Renal cortex interstitium (tissue), 11 donors: Measurements from ENCODE around the gene ORAI2. TPM values are rescaled to one million over a fixed set of nuclear protein-coding genes. Genes with fewer than 3 reads are reported as not detected.
"Not testable (repeated sequence)": the region's sequence is repeated elsewhere in the genome, so short reads cannot be mapped to it uniquely, and the experiment has no call there.

Experiments used
- DNase-seq, 11 donors: peaks; one replicate each; pipeline ENCODE4 v3.0.0-alpha.2; 2013; ENCODE audit warnings: low read depth in 9 of 11, low spot score in 4 of 11; ENCODE audit errors: extremely low read depth in 1 of 11
- polyA plus RNA-seq, 3 donors: library from polyadenylated mRNA; unstranded; fragments of 120-200 nt; gene quantifications; one replicate each; pipeline ENCODE4 v1.2.1, GENCODE V29; 2013; ENCODE audit not compliant: insufficient read length in 3 of 3

ORAI2 gene
- polyA plus RNA-seq, 3 donors: 15.1 to 25.8 (median 24.1) TPM

GRCh38 chr7:102459221-102459844 is 26.0 kb downstream of the ORAI2 start:
- no peak for DNase-seq

GRCh38 chr7:102460467-102460866 is 27.1 kb downstream of the ORAI2 start:
- no peak for DNase-seq

GRCh38 chr7:102463841-102464576 is 30.6 kb downstream of the ORAI2 start:
- no peak for DNase-seq

GRCh38 chr7:102464577-102465280 is 31.4 kb downstream of the ORAI2 start, which contains the start of the genes ALKBH4 and LRWD1:
Gene ALKBH4, minus strand, starts transcription at chr7:102464863. Its CDS starts 27 bp downstream, at chr7:102464836.
Gene LRWD1, plus strand, starts transcription at chr7:102464984. Its CDS starts 97 bp downstream, at chr7:102465081.
- peak; percentile 72 to 88 (median 84) for DNase-seq

GRCh38 chr7:102466097-102466496 is 32.7 kb downstream of the ORAI2 start:
- DNase-seq: no peak

- DNase-seq: no peak
Measured at GRCh38 chr7:102467581-102468477, 34.5 kb downstream of the ORAI2 start.

- DNase-seq: no peak
Measured at GRCh38 chr7:102468478-102469350, 35.3 kb downstream of the ORAI2 start.

- no peak for DNase-seq
Measured at GRCh38 chr7:102469351-102469971, 36.1 kb downstream of the ORAI2 start.

- no peak for DNase-seq
Measured at GRCh38 chr7:102469972-102470825, 36.8 kb downstream of the ORAI2 start.

- no peak for DNase-seq
Measured at GRCh38 chr7:102471791-102472125, 38.4 kb downstream of the ORAI2 start.

GRCh38 chr7:102472126-102473041 is 39.0 kb downstream of the ORAI2 start:
- DNase-seq: no peak

GRCh38 chr7:102473271-102473991 is 40.1 kb downstream of the ORAI2 start:
- DNase-seq: no peak

GRCh38 chr7:102474116-102474515 is 40.7 kb downstream of the ORAI2 start:
- not testable (repeated sequence) for DNase-seq

- DNase-seq: not testable (repeated sequence)
Measured at GRCh38 chr7:102474736-102475435, 41.5 kb downstream of the ORAI2 start.
